BE2C (cell line): ENCODE results near the gene SPAST.
"Not testable (repeated sequence)": the region's sequence is repeated elsewhere in the genome, so short reads cannot be mapped to it uniquely, and the experiment has no call there.

Source experiments
- DNase-seq: peaks from one replicate; pipeline ENCODE4 v3.0.0-alpha.2; 2020
- H3K27me3 ChIP-seq: fragments of 250-450 bp; sonication (Bioruptor Pico); 2 replicates; pipeline ENCODE4 v1.5.1; 2020; ENCODE audit warnings: mild to moderate bottlenecking
- H3K36me3 ChIP-seq: fragments of 250-450 bp; sonication (Bioruptor Pico); 2 replicates; pipeline ENCODE4 v1.5.1; 2020; ENCODE audit warnings: mild to moderate bottlenecking
- H3K4me1 ChIP-seq: fragments of 250-450 bp; sonication (Bioruptor Pico); 2 replicates; pipeline ENCODE4 v1.5.1; 2020
- H3K4me3 ChIP-seq: 2 replicates; pipeline ENCODE4 v1.5.1; 2011; ENCODE audit warnings: low read depth, low read length
- H3K9me3 ChIP-seq: fragments of 250-450 bp; sonication (Bioruptor Pico); 2 replicates; pipeline ENCODE4 v1.5.1; 2020
- CTCF ChIP-seq: IDR thresholded peaks from 2 replicates; pipeline ENCODE4 v1.5.1; 2012; ENCODE audit warnings: mild to moderate bottlenecking, low read depth, low read length

The SPAST gene

GRCh38 chr2:32161296-32161695, 97.9 kb downstream of the SPAST start:
- Histone ChIP-seq H3K27me3 (no peaks in the 10 kb centered on the region), H3K9me3 (no peaks in the 10 kb centered on the region), H3K4me1 (no peaks in the 10 kb centered on the region; the same call in 1 of the 2 replicates), H3K4me3 (no peak overlapping the region), H3K36me3 (no peaks in the 10 kb centered on the region)
- no peak for TF ChIP-seq CTCF
- DNase-seq = no peak

DNA sequence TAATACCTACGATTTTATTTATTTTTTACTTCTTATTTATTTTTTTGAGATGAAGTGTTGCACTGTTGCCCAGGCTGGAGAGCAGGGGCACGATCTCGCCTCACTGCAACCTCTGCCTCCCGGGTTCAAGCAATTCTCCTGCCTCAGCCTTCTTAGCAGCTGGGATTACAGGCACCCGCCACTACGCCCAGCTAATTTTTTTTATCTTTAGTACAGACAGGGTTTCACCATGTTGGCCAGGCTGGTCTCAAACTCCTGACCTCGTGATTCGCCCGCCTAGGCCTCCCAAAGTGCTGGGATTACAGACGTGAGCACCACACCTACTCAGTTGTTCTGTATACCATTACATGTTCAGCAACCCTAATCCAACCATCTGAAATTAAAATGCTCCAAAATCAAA, 100.9 kb downstream of the SPAST start:
- not testable (repeated sequence) for H3K36me3 ChIP-seq, H3K27me3 ChIP-seq, H3K4me3 ChIP-seq, H3K9me3 ChIP-seq, DNase-seq, H3K4me1 ChIP-seq

- peak overlapping the region; percentile 99 for H3K4me3 ChIP-seq
Measured at GRCh38 chr2:32165027-32165347, 101.6 kb downstream of the SPAST start.

DNA sequence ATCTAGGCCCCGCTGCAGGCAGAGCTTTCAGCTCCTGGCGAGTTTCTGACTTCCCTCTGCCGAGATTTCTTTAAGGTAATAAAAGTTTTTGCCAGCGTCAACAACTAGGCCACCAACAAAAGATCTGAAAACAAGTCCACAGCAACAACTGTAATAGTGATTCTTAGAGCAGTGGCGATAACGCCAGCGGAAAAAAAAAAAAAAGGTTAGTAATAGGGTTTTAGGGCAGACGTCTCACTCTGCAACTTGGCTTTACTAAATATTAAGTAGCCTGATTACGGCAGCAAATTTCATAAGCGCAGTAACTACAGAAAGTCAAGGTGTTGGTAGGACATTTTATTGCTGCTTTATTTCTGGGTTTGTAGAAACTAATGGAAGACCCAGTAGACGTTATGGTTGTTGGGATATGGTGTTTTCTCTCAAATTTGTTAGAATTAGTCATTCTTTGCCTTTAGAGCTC, 102.8 kb downstream of the SPAST start:
- H3K36me3 ChIP-seq = no peaks in the 10 kb centered on the region
- no peak for TF ChIP-seq CTCF
- H3K9me3 ChIP-seq = no peaks in the 10 kb centered on the region
- no peak for DNase-seq
- peak overlapping the region; percentile 99 for H3K4me3 ChIP-seq
- H3K27me3 ChIP-seq = no peaks in the 10 kb centered on the region
- H3K4me1 ChIP-seq = no peaks in the 10 kb centered on the region

More at GRCh38 chr2:32165027-32165347, 101.6 kb downstream of the SPAST start:
- H3K36me3 ChIP-seq, H3K27me3 ChIP-seq, H3K4me1 ChIP-seq, DNase-seq, H3K9me3 ChIP-seq: not testable (repeated sequence)

DNA sequence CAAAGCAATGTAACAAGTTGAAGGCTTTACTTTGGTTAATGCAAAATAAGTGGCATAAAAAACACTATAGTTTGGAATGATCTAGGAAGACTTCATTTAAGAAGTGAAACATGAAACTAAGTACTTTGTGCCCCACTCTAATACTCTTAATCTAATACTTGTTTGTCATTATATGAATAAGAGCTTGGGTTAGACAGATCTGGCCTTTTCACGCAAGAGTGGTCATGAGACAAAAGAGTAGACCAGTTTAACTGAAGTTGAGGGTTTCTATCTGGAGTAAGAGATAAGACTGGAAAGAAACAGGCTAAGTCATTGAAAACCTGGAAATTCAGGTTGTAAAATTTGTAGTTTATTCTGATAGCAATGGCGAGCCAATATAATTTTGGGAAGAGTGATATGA, 105.2 kb downstream of the SPAST start:
- Histone ChIP-seq H3K4me3 (no peak overlapping the region), H3K27me3 (no peaks in the 10 kb centered on the region), H3K4me1 (no peaks in the 10 kb centered on the region), H3K9me3 (no peaks in the 10 kb centered on the region), H3K36me3 (peaks cover 9% of the 10 kb centered on the region)
- no peak for TF ChIP-seq CTCF
- DNase-seq = no peak

DNA sequence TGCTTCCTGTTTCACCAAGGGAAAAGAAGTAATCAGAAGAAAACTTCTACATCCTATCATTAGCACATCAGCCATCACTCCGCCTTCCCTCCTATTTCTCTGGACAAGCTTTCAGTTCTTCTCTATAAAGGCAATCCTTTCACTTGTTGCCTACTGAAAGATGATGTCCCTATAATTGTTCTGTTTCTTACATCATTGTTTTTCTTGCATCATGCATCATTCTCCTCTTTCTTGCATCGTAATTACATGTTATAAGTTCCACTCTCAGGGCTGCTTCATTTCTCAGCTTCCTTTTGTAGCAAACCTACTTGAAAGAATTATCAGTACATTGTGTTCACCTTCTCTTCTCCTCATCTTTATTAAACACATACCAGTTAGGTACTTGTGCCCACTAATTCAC, 109.5 kb downstream of the SPAST start:
- no peak overlapping the region for H3K4me3 ChIP-seq
- no peak for DNase-seq
- H3K4me1 ChIP-seq = no peaks in the 10 kb centered on the region
- peaks cover 20% of the 10 kb centered on the region for H3K36me3 ChIP-seq
- H3K27me3 ChIP-seq = no peaks in the 10 kb centered on the region
- no peak for TF ChIP-seq CTCF
- no peaks in the 10 kb centered on the region for H3K9me3 ChIP-seq

GRCh38 chr2:32182667-32183066, 119.3 kb downstream of the SPAST start:
- peaks cover 18% of the 10 kb centered on the region for H3K36me3 ChIP-seq

More at GRCh38 chr2:32182667-32183066, 119.3 kb downstream of the SPAST start:
- DNase-seq = no peak
- Histone ChIP-seq H3K9me3 (no peaks in the 10 kb centered on the region), H3K4me3 (no peak overlapping the region), H3K4me1 (no peaks in the 10 kb centered on the region), H3K27me3 (no peaks in the 10 kb centered on the region)
- TF ChIP-seq CTCF = no peak
